Thyroid gland (tissue), 4 donors: Measurements from ENCODE around the gene SNX19. TPM values are rescaled to one million over a fixed set of nuclear protein-coding genes. Genes with fewer than 3 reads are reported as not detected.

Experiments used
- DNase-seq, 2 donors: peaks; one replicate each; pipeline ENCODE4 v3.0.0-alpha.2; 2019
- H3K27ac ChIP-seq, 3 donors: fragments of 200-600 bp; sonication (generic); 1 replicate in 2 of 3; 2 replicates in 1 of 3; pipeline ENCODE4 v1.5.1; 2016 to 2019; ENCODE audit warnings: mild to moderate bottlenecking in 1 of 3, moderate library complexity in 1 of 3
- H3K27me3 ChIP-seq: fragments of 200-600 bp; sonication (generic); one replicate; pipeline ENCODE4 v1.5.1; 2019
- H3K36me3 ChIP-seq, 2 donors: fragments of 200-600 bp; sonication (generic); one replicate each; pipeline ENCODE4 v1.5.1; 2016 to 2019
- H3K4me1 ChIP-seq, 2 donors: fragments of 200-600 bp; sonication (generic); one replicate each; pipeline ENCODE4 v1.5.1; 2017 to 2019
- H3K4me3 ChIP-seq, 3 donors: fragments of 200-600 bp; sonication (generic); replicated peaks in 1 of 3; 1 replicate in 2 of 3; 2 replicates in 1 of 3; pipeline ENCODE4 v1.5.1; 2016; ENCODE audit warnings: mild to moderate bottlenecking in 1 of 3
- H3K9me3 ChIP-seq: fragments of 200-600 bp; sonication (generic); one replicate; pipeline ENCODE4 v1.5.1; 2017
- POLR2A ChIP-seq, 2 donors: fragments of 450-650 bp; IDR thresholded peaks; one replicate each; pipeline ENCODE4 v1.6.1; 2017; ENCODE audit warnings: antibody characterized with exemption in 2 of 2, mild to moderate bottlenecking in 2 of 2, moderate library complexity in 1 of 2
- WGBS, 2 donors: methylation state at CpG; one replicate each; pipeline ENCODE4 v1.1.5; 2017; 5-methylcytosine and 5-hydroxymethylcytosine counted together
- intact Hi-C: fragments of 100-400 bp; cut with DNase I; formaldehyde crosslinking; loops from one replicate; pipeline ENCODE4 v1.15.1; 2023
- total RNA-seq, 4 donors: library from RNA; depleted of rRNA; stranded (reverse); fragments of >200 nt; gene quantifications; one replicate each; pipeline ENCODE4 v1.2.3, GENCODE V29; 2016
- TF ChIP-seq, protein P1 (sequence below), 6 experiments: fragments of 200-600 bp in 3 of 6; fragments of 450-650 bp in 3 of 6; sonication (generic) in 3 of 6; IDR thresholded peaks; one replicate each; pipeline ENCODE4 v1.5.1; 2016 to 2019; ENCODE audit warnings: antibody characterized with exemption in 6 of 6, mild to moderate bottlenecking in 2 of 6, inconsistent platforms in 1 of 6, moderate library complexity in 1 of 6

The SNX19 gene
- total RNA-seq, 4 donors from 2014 or later = 82.1 to 146 (median 127) TPM

DNA sequence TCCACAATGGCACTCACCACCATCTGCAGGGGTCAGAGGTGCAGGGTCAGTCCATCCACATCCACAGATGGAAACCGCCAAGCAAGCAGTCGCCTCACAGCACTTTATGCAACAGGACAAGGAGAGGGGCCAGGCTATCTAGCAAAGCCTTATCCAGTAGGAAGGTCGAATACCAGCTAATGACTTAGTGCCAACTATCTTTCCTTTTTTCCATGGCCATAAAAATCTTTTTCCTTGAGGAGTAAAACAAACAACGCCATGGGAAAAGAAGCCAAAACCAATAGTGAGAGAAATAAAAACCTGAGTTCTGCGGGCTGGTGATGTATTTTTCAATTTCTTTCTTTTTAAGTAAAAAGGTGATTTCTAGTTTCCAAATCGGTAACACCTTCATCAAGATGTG is 8.2 kb downstream of the SNX19 start:
- 91 to 94% methylated on average over 6 of the region's 6 CpGs for WGBS, 2 donors
- DNase-seq = no peak
- intact Hi-C loops = no loop called here
- no peaks in the 10 kb centered on the region for H3K4me1 ChIP-seq
- peaks cover 57 to 73% of the 10 kb centered on the region in 2 donors for H3K36me3 ChIP-seq
- TF ChIP-seq, protein P1, sequence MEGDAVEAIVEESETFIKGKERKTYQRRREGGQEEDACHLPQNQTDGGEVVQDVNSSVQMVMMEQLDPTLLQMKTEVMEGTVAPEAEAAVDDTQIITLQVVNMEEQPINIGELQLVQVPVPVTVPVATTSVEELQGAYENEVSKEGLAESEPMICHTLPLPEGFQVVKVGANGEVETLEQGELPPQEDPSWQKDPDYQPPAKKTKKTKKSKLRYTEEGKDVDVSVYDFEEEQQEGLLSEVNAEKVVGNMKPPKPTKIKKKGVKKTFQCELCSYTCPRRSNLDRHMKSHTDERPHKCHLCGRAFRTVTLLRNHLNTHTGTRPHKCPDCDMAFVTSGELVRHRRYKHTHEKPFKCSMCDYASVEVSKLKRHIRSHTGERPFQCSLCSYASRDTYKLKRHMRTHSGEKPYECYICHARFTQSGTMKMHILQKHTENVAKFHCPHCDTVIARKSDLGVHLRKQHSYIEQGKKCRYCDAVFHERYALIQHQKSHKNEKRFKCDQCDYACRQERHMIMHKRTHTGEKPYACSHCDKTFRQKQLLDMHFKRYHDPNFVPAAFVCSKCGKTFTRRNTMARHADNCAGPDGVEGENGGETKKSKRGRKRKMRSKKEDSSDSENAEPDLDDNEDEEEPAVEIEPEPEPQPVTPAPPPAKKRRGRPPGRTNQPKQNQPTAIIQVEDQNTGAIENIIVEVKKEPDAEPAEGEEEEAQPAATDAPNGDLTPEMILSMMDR (IDR thresholded peaks at IDR 0.05) = no peak
- no peak for TF ChIP-seq POLR2A (IDR thresholded peaks at IDR 0.05)
- H3K9me3 ChIP-seq = no peaks in the 10 kb centered on the region
- no peaks in the 10 kb centered on the region for H3K27me3 ChIP-seq
- H3K4me3 ChIP-seq = no peak overlapping the region
- H3K27ac ChIP-seq = no peak overlapping the region

DNA sequence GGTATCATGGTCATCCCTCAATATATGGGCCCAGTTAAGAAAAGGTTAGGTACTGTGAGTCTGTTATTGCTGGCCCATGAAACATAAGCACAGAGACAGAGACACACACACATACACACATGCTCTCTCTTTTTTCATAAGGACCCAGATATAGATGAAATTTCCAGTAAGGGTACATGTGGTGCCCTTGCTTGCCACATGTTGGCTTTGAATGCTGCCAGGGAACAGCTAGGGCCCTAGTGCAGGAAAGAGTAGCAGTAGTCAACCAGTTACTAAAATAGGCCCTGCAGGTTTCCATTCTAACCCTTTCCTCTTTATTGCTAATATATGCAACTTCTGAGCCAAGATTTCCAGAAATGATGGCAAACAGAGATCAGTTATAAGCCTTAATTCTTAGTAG is 9.1 kb downstream of the SNX19 start:
- intact Hi-C loops = no loop called here
- Histone ChIP-seq H3K4me3 (no peak overlapping the region), H3K36me3 (peaks cover 66 to 82% of the 10 kb centered on the region in 2 donors), H3K27ac (no peak overlapping the region), H3K4me1 (no peaks in the 10 kb centered on the region), H3K27me3 (no peaks in the 10 kb centered on the region), H3K9me3 (no peaks in the 10 kb centered on the region)
- TF ChIP-seq POLR2A (IDR thresholded peaks at IDR 0.05) = no peak
- TF ChIP-seq, protein P1 (IDR thresholded peaks at IDR 0.05) = no peak
- no peak for DNase-seq

DNA sequence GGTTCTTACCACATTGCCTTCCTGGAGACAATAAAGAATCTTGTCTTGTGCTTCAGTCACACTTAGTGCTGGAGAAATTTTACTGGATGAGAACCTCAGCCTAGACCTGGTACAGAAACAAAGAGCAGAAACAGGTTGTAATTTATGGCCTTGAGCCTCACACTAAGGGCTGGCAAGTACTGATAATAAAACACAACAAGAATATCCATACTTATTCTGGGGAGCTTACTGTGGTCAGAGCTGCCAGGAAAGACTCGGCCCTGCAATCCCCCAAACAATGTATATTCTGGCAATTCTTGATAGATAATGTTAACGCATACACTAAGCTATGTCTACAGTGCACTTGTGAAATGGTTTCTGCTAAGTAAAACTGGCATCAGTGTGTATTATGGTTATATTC is 9.7 kb downstream of the SNX19 start:
- H3K4me3 ChIP-seq = no peak overlapping the region
- no peak for DNase-seq
- intact Hi-C loops = no loop called here
- no peaks in the 10 kb centered on the region for H3K9me3 ChIP-seq
- H3K36me3 ChIP-seq = peaks cover 72 to 86% of the 10 kb centered on the region in 2 donors
- WGBS, 2 donors = 95 to 98% methylated on average over 2 of the region's 2 CpGs
- TF ChIP-seq POLR2A (IDR thresholded peaks at IDR 0.05) = no peak
- TF ChIP-seq, protein P1 (IDR thresholded peaks at IDR 0.05) = no peak
- H3K27ac ChIP-seq = no peak overlapping the region
- H3K4me1 ChIP-seq = no peaks in the 10 kb centered on the region
- H3K27me3 ChIP-seq = no peaks in the 10 kb centered on the region

DNA sequence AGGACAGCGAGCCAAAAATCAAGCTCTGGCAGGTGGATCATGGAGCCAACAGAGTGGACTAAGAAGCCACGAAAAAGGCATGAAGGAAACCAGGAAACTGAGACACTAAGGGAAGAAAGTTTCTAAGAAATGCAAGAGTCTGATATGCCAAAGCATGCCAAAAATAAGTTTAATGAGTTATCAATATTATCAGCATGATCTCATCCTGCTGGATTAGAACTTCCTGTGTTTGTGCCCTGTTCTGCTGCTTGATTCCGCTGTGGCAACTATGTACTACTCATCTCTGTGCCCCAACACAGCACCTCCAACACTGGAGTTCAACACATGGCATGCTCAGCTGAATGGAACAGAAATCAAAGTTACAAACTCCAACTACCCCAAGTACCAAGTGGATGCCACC is 10.8 kb downstream of the SNX19 start:
- no peak for DNase-seq
- no peaks in the 10 kb centered on the region for H3K4me1 ChIP-seq
- H3K27me3 ChIP-seq = no peaks in the 10 kb centered on the region
- intact Hi-C loops = no loop called here
- H3K27ac ChIP-seq = no peak overlapping the region
- TF ChIP-seq, protein P1 (IDR thresholded peaks at IDR 0.05) = no peak
- TF ChIP-seq POLR2A (IDR thresholded peaks at IDR 0.05) = no peak
- WGBS, 2 donors = 94 to 98% methylated on average over 3 of the region's 3 CpGs
- H3K4me3 ChIP-seq = no peak overlapping the region
- H3K9me3 ChIP-seq = no peaks in the 10 kb centered on the region
- H3K36me3 ChIP-seq = peaks cover 83 to 92% of the 10 kb centered on the region in 2 donors

DNA sequence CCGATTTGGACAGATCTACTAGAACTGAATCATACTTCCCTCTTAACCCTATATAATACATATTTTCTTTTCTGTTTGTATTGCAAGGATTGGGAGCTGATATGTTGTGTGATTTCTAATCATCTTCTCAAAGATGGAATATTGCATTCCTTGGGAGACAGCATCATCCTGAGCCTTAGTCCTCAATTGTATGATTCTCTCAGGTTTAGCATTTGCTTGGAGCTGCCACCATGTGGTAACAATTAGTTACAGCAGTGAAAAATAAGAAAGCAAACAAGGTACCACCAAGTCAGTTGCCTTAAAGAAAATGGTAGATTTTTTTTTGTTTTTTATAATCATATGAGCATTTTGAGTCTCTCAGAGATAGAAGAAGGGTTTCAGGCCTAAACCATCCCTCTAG is 11.9 kb downstream of the SNX19 start:
- WGBS, 2 donors = 94 to 100% methylated on average over 1 of the region's 1 CpG
- no peaks in the 10 kb centered on the region for H3K9me3 ChIP-seq
- peaks cover 84 to 87% of the 10 kb centered on the region in 2 donors for H3K36me3 ChIP-seq
- intact Hi-C loops = no loop called here
- no peak overlapping the region for H3K4me3 ChIP-seq
- no peak for DNase-seq
- no peaks in the 10 kb centered on the region for H3K27me3 ChIP-seq
- no peaks in the 10 kb centered on the region for H3K4me1 ChIP-seq
- TF ChIP-seq, protein P1 (IDR thresholded peaks at IDR 0.05) = peak in 2 of 6 experiments; percentile 16 to 32
- no peak for TF ChIP-seq POLR2A (IDR thresholded peaks at IDR 0.05)
- no peak overlapping the region for H3K27ac ChIP-seq
